ENCODE data around the gene PRIM2.

PRIM2 gene

GRCh38 chr6:57315111-57315510, 2.3 kb upstream of the PRIM2 start:
- CTCF ChIA-PET, result interaction anchor here (1.1 to 4.8 kb wide), 9 partner anchors 10 to 413 kb away, joined by 3 to 101 read pairs (median 6); partner anchors contain the start of gene BEND6
- POLR2A ChIA-PET, result interaction anchor here (0.6 kb wide), 1 partner anchor 423 kb away, joined by 5 read pairs; no protein-coding TSS in a partner anchor
- DNase-seq (ENCODE audit: extremely low spot score), result no peak
- no peak for TF ChIP-seq CTCF (IDR thresholded peaks at IDR 0.05; ENCODE audit: control extremely low read depth, extremely low read depth, low read depth, missing control alignments)

- ChIA-PET CTCF (interaction anchor here (0.6 to 4.8 kb wide), 31 partner anchors 10 to 704 kb away, joined by 3 to 101 read pairs (median 4); partner anchors contain the start of genes BAG2 and RAB23), POLR2A (no interaction called here)
- TF ChIP-seq CTCF (IDR thresholded peaks at IDR 0.05; ENCODE audit: control extremely low read depth, extremely low read depth, low read depth, missing control alignments), result no peak
- no peak for DNase-seq (ENCODE audit: extremely low spot score)
Measured at GRCh38 chr6:57315851-57316250, 1.6 kb upstream of the PRIM2 start.

GRCh38 chr6:57316581-57317059, 810 bp upstream of the PRIM2 start:
- TF ChIP-seq CTCF (IDR thresholded peaks at IDR 0.05; ENCODE audit: control extremely low read depth, extremely low read depth, low read depth, missing control alignments), result peak; percentile 89
- peak; percentile 82 for DNase-seq (ENCODE audit: extremely low spot score)
- POLR2A ChIA-PET, result interaction anchor here (0.6 kb wide), 1 partner anchor 221 kb away, joined by 4 read pairs; no protein-coding TSS in a partner anchor
- CTCF ChIA-PET, result interaction anchor here (0.6 to 4.8 kb wide), 40 partner anchors 9 to 705 kb away, joined by 3 to 101 read pairs (median 4); partner anchors contain the start of genes BAG2, BEND6 and RAB23

- ChIA-PET POLR2A (no interaction called here), CTCF (interaction anchor here (1.2 to 5.7 kb wide), 4 partner anchors 8 to 442 kb away, joined by 3 to 34 read pairs (median 9); partner anchors contain the start of gene PRIM2)
- no peak for DNase-seq (ENCODE audit: extremely low spot score)
- TF ChIP-seq CTCF (IDR thresholded peaks at IDR 0.05; ENCODE audit: control extremely low read depth, extremely low read depth, low read depth, missing control alignments), result peak; percentile 26
Measured at GRCh38 chr6:57324538-57324937, 7.1 kb downstream of the PRIM2 start.

GRCh38 chr6:57327311-57327710, 9.9 kb downstream of the PRIM2 start:
- no peak for TF ChIP-seq CTCF (IDR thresholded peaks at IDR 0.05; ENCODE audit: control extremely low read depth, extremely low read depth, low read depth, missing control alignments)
- no peak for DNase-seq (ENCODE audit: extremely low spot score)
- ChIA-PET POLR2A (no interaction called here), CTCF (interaction anchor here (1.5 kb wide), 1 partner anchor 11 kb away, joined by 3 read pairs; no protein-coding TSS in a partner anchor)

GRCh38 chr6:57328074-57328473, 10.6 kb downstream of the PRIM2 start:
- DNase-seq (ENCODE audit: extremely low spot score), result no peak
- POLR2A ChIA-PET, result no interaction called here
- TF ChIP-seq CTCF (IDR thresholded peaks at IDR 0.05; ENCODE audit: control extremely low read depth, extremely low read depth, low read depth, missing control alignments), result no peak
- CTCF ChIA-PET, result interaction anchor here (1.5 kb wide), 1 partner anchor 12 kb away, joined by 3 read pairs; no protein-coding TSS in a partner anchor
